ENCODE data around the gene PDCD2.
"Not testable (repeated sequence)": the region's sequence is repeated elsewhere in the genome, so short reads cannot be mapped to it uniquely, and the experiment has no call there.

The PDCD2 gene

GRCh38 chr6:170552765-170553533, 31.5 kb downstream of the PDCD2 start, which contains the start of gene PSMB1:
Gene PSMB1, minus strand, starts transcription at chr6:170553307. Its CDS starts 65 bp downstream, at chr6:170553242.
- DNase-seq (ENCODE audit: low spot score), result peak; percentile 93

DNA sequence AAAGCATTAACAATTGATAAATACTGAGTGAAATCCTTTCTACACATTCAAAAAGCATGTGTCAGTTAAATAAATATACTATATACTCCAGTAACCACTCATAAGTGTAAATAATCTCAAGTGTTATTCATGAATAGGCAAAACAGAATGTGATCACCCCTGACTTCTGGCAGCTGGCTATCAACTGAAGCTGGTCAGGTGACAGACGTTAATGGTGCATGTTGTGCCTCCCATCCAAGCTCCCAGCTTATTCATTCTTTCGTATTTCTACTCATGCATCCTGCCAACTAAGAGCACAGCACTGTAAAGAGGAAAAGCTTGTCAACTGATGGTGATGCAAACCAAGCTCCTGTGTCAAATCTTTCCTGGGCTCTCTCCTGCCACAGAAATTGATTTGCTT, 39.0 kb downstream of the PDCD2 start:
- no peak for DNase-seq (ENCODE audit: low spot score)

GRCh38 chr6:170542031-170542719, 42.3 kb downstream of the PDCD2 start:
- DNase-seq (ENCODE audit: low spot score), result no peak

DNA sequence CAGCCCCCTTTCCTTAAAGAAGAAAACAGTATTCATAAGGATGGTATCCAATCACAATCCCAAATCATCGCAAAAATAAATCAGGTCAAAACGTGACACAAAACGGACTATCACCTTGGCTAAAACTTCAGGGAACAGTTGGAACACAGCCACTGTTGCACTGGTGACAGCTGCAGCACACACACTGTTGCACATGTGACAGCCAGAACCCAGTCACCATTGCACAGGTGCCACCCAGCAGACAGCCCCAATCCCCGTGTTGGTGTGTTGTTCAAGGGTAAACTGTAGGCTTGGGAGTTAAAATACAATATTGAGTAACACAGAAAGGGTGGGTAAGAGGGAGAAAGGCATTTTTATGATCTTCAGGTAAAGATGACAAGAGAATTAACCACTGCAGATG, 47.1 kb downstream of the PDCD2 start:
- no peak for DNase-seq (ENCODE audit: low spot score)

GRCh38 chr6:170536671-170537070, 47.8 kb downstream of the PDCD2 start:
- no peak for DNase-seq (ENCODE audit: low spot score)

DNA sequence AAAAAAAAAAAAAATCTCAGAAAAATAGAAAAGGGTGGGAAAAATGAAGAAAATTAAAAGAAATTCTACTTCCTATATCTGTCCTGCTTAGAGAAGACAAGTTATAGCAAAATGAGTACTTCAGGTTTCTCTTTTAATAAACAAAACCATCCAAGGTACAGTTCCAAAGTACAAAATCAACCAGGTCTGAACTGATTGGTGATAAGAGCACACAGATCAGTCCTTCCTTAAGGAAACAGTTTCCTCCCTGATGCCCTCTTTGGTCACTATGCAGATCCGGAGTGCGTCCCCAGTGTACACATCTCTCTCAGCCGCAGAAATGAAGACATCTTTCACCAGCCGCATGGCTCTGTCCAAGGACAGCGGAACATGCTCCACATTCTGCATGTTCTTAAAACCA, 49.4 kb downstream of the PDCD2 start:
- DNase-seq (ENCODE audit: low spot score), result no peak

- no peak for DNase-seq (ENCODE audit: low spot score)
Observed at GRCh38 chr6:170533792-170534191, 50.6 kb downstream of the PDCD2 start.

DNA sequence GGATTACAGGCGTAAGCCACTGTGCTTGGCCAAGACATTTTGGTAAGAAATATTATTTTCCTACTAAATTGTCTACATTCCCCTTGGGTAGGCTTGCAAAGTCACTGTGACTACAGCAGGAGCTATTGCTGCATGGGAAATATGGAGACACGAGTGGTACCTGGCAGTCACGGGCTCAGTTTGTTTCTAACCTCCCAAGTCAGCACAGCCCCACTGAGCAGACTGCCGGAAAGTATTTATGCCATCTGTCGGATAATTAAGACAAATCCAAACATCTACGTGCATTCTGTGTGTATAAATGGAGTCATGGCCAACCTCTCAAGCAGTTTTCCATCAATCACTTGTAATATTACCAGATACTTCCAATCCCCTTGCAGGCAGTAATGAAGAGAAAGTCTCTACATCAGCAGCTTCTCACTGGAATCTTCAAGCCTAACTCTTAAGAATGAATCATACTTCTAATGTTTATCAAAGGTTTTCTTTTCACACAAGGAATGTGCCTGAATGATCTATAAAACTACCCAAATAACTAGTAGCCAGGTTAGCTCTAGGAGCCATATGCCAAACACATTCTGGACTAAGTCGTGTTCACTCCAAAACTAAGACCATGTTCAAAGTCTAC, 51.5 kb downstream of the PDCD2 start:
- no peak for DNase-seq (ENCODE audit: low spot score)

GRCh38 chr6:170529839-170530469, 54.5 kb downstream of the PDCD2 start:
- DNase-seq (ENCODE audit: low spot score), result peak; percentile 79

DNA sequence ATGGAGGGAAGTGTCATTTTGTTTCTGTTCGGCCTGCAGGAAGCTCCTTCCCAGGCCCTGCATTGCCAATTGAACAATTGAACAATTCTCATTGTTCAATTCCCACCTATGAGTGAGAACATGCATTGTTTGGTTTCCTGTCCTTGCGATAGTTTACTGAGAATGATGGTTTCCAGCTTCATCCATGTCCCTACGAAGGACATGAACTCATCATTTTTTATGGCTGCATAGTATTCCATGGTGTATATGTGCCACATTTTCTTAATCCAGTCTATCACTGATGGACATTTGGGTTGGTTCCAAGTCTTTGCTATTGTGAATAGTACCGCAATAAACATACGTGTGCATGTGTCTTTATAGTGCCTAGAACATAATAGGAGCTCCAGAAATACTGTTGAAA, 56.4 kb downstream of the PDCD2 start:
- DNase-seq (ENCODE audit: low spot score), result not testable (repeated sequence)

DNA sequence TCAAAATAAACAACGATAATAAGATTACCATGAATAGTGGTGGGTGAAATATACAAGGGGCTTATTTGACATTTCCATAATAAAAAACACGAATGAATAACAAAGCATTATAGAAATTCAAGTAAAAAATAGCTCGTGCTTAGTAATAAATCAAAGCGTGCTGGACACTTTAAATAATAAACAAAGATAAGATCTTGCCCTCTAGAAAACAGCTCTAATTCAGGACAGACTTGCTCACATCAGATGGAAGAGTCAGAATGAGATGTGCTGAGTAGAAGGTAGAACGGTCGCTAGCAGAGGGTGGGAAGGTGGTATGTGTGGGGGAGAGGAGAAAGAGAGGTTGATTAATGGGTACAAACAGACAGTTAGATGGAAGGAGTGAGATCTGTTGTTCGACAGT, 58.6 kb downstream of the PDCD2 start:
- DNase-seq (ENCODE audit: low spot score), result no peak
